Measurements from ENCODE around the gene BMERB1.

- TF ChIP-seq CTCF (IDR thresholded peaks at IDR 0.05) (no peak), POLR2A (IDR thresholded peaks at IDR 0.05) (no peak), POLR2AphosphoS5 (IDR thresholded peaks at IDR 0.05) (no peak)
These were observed 59.2 kb downstream of the BMERB1 start for GRCh38 chr16:15493466-15494180.
